HPDE6-E6E7 (cell line): Measurements from ENCODE around the gene RGPD8.
"Not testable (repeated sequence)": the region's sequence is repeated elsewhere in the genome, so short reads cannot be mapped to it uniquely, and the experiment has no call there.

ENCODE experiments used
- DNase-seq: peaks from one replicate; pipeline ENCODE4 v3.0.0; 2011; ENCODE audit warnings: missing footprints; ENCODE audit errors: extremely low spot score

The RGPD8 gene

DNA sequence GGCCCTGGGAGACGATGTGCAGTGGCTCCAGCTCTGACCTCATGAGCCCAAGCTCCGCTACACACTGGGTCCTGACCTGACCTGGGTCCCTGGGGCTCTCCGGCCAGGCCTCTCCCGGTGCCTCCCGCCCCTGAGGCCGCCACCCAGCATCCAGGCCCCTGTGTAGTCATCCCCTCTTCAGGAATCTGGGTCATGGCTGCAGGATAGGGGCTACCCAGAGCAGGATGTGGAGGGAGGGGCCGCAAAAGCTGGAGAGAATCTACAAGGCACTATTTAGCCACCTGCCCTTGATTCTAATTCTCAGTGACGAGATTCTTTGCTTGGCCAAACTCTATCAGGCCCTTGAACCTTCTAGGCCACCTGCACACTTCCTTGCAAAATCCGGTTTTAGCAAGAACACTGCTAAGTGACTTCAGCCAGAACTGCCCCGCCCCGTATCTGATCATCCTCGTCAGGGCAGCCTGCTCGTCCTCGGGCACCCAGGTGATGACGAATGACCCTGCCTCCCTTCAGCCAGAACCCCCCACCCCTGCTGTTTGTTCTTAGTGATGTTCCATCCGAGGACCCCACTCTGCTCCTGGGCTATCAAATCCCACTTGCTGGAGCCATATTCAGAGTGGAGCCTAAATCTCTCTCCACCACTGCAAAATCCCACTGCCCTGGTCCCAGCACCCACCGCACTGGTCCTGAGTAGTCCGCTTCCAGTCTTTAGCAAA, 2.4 kb upstream of the RGPD8 start:
- DNase-seq, result not testable (repeated sequence)

GRCh38 chr2:112434890-112435715, 1.7 kb upstream of the RGPD8 start:
- not testable (repeated sequence) for DNase-seq

DNA sequence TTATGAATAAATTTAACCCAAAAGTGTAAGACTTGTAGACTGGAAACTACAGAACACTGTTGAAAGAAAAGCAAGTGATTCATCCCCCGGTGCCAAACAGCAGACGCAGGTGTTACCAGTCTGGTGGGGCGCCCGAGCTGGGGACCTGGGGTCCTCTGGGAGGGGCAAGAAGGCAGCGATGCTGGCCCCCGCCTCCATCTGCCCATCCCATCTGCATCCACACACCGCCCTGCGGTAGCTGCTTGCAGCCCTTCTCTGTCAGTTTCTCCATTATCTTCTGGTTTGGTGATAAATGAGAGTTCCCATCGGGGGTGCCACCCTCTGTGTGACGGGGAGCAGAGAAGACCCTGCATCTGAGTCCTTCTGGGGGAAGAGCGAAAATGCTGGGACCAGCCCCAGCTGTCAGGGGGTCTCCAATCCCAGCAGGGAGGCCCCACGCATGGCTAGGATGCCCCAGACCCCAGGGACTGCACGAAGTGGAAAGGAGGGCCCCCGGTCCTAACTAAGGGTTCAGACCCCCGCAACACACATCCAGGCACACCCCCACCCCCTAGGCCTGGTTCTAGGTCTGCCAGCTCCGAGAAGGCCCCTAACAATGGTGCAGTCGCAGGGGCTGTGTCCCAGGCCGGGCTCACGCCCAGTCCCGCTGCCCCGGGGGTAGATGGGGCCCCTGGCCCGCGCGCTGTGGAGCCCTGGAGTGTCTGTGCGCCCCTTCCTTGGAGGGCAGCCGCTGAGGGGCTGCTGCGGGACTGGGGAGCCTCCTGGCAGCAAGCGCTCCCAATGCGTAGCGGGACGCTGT, 686 bp upstream of the RGPD8 start:
- DNase-seq, result no peak

DNA sequence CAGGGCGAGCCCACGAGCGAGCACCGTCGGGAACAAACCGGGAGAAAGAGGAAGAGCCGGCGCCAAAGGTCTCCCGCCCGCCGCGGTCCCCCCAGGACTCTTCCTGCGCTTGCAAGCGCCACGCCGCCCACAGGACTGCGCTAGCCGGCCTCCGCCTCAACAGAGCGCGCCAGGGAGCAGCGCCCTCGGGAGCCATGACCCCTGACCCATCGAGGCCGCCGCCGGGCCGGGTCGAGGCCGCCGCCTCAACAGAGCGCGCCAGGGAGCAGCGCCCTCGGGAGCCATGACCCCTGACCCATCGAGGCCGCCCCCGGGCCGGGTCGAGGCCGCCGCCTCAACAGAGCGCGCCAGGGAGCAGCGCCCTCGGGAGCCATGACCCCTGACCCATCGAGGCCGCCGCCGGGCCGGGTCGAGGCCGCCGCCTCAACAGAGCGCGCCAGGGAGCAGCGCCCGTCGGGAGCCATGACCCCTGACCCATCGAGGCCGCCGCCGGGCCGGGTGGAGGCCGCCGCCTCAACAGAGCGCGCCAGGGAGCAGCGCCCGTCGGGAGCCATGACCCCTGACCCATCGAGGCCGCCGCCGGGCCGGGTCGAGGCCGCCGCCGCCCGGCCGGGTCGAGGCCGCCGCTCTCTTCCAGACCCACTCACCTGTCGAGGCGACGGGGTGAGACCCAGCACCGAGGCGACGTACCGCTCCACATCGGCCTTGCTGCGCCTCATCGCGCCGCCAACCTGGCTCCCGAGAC, 538 bp downstream of the RGPD8 start:
- not testable (repeated sequence) for DNase-seq

DNA sequence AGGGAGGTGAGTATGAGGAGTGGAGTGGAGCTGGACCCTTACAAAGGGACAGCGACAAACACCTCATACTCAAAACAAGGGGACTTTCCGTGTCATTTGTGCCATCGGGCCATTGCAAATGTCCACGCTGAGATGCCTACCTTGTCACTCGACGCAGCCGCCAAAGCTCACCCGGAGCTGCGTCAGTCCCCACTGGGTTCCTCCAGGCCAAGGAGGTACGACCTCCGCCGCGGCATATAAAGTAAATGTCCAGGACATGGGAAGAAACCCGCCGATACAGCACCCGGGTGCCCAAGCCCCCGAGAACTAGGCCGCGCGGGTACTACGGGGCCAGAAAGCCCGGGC, 1.1 kb downstream of the RGPD8 start:
- DNase-seq, result not testable (repeated sequence)

- not testable (repeated sequence) for DNase-seq
Measured at GRCh38 chr2:112431587-112432295, 1.7 kb downstream of the RGPD8 start.

DNA sequence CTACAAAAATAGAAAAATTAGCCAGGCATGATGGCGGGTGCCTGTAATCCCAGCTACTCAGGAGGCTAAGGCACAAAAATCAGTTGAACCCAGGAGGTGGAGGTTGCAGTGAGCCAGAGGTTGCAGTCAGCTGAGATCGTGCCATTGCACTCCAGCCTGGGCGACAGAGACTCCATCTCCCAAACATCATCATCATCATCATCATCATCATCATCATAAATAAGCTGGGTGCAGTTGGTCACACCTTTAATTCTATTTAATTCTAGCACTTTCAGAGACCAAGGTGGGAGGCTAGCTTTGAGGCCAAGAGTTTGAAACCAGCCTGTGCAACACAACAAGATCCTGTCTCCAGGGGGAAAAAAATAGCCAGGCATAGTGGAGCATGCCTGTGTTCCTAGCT, 8.9 kb downstream of the RGPD8 start:
- not testable (repeated sequence) for DNase-seq

- DNase-seq, result not testable (repeated sequence)
Measured at GRCh38 chr2:112416860-112417259, 16.6 kb downstream of the RGPD8 start.

DNA sequence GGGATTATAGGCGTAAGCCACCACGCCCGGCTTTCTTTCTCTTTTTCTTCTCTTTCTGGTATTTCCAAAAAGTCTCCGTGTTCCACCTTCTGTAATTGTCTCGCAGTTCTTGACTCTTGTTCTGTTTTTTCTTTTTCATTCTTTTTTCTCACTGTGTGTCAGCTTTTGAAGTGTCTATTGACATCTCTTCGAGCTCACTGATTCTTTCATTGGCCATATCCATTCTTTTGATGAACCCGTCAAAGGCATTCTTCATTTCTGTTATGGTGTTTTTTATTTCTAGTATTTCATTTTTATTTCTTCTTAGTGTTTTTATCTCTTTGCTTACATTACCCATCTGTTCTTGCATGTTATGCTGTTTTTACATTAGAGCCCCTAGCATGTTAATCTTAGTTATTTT, 73.4 kb downstream of the RGPD8 start:
- DNase-seq, result not testable (repeated sequence)

- not testable (repeated sequence) for DNase-seq
Measured at GRCh38 chr2:112354335-112354734, 79.1 kb downstream of the RGPD8 start.

GRCh38 chr2:112352809-112353603, 80.4 kb downstream of the RGPD8 start:
- DNase-seq, result not testable (repeated sequence)

DNA sequence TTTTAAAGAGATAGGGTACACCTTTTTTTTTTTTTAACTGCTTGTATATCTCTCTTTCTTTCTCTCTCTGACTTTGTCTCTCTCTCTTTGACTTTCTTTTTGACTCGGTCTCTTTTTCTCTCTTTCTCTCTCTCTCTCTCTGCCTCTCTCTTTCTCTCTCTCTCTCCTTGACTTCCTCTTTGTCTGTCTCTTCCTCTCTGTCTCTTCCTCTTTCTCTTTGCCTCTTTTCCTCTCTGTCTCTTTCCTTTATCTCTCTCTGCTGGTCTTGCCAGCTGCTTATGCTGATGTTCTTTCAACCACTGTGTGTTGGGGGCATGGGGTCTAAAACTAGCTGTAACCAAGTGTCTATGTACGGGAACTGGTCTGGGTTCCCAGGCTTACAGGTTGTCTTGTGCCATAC, 81.2 kb downstream of the RGPD8 start:
- not testable (repeated sequence) for DNase-seq

- no peak for DNase-seq
Measured at GRCh38 chr2:112345030-112346027, 88.1 kb downstream of the RGPD8 start.

DNA sequence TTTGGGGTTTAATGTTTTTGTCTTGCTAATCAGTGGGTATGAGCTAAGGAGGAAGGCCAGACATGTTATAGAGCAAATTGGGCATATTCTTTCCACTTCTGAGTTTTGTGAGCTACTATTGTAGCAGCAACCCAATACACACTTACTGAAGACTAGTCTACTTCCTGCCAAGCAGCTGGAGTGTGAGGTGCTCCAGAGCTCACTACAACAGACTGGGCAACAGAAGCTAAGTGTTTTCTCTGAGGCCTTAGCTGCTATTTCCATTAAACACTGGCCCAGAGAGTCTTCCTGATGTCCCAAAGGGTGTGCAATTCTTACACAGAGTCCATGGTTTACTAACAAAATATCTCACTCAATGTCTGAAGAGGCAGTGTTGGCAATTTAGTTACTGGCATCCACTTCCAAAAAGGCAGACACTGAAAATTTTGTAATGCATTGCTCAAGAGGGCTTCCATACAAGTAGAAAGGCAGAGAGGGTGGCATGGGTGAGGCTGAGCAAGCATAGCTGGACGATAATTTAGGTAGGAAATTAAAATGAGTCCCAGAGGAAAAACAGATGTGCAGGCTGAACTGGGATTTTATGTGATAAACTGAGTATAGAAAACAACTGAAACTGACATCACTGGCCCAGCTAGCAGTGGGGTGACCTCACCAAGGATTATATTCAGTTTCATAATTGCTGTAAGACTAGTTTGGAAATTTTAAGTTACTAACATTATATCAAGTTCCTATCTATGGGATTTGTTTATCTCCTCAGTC, 89.4 kb downstream of the RGPD8 start:
- DNase-seq, result no peak

- no peak for DNase-seq
Measured at GRCh38 chr2:112342067-112342550, 91.3 kb downstream of the RGPD8 start.

- DNase-seq, result peak; percentile 26
Measured at GRCh38 chr2:112340475-112341267, 92.8 kb downstream of the RGPD8 start.

- DNase-seq, result no peak
Measured at GRCh38 chr2:112339986-112340385, 93.5 kb downstream of the RGPD8 start.
